Measurements from ENCODE around the gene CACNB4.

GRCh38 chr2:151991010-151991409, 107.8 kb downstream of the CACNB4 start:
- TF ChIP-seq GATA2 (IDR thresholded peaks at IDR 0.05; ENCODE audit: low read depth, low read length) (no peak), GATA3 (IDR thresholded peaks at IDR 0.05; ENCODE audit: low read depth, low read length) (no peak)
